Activated effector memory CD4-positive, alpha-beta T cell treated with Interleukin-2 at 50 U/mL for 16 hours (primary cell): ENCODE results near the gene CTNNB1.

Source experiments
- DNase-seq: peaks from one replicate; pipeline ENCODE4 v3.0.0-alpha.2; 2020

Gene CTNNB1

GRCh38 chr3:41198950-41199865 lies at the start of gene CTNNB1:
Gene CTNNB1 (plus strand): TSS chr3:41199505. CDS start chr3:41224069, 24,564 bp downstream.
- peak; percentile 86 for DNase-seq

- DNase-seq = no peak
Observed at GRCh38 chr3:41155834-41156233, 43.5 kb upstream of the CTNNB1 start.

GRCh38 chr3:41158947-41159346 lies 40.4 kb upstream of the CTNNB1 start:
- DNase-seq = no peak

- DNase-seq = no peak
Observed at GRCh38 chr3:41159588-41160189, 39.6 kb upstream of the CTNNB1 start.

DNA sequence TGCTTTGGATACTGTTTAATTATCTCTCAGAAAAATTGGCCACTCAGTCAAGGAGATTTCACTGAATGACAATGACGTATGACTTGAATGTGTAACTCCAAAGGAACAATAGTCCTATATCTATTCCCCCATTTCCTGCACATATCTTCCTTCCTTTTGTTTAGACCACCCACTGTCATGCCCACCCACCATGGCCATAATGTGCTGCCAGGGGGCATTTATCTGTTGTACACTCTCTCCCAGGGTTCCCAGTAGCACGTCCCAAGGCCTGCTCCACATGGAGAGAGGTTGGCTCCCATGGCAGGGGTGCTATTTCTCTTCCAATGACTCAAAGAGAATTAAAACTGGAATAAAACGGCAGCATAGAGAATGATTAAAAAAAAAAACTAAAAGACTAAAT lies 36.8 kb upstream of the CTNNB1 start:
- no peak for DNase-seq

GRCh38 chr3:41163006-41163405 lies 36.3 kb upstream of the CTNNB1 start:
- no peak for DNase-seq

DNA sequence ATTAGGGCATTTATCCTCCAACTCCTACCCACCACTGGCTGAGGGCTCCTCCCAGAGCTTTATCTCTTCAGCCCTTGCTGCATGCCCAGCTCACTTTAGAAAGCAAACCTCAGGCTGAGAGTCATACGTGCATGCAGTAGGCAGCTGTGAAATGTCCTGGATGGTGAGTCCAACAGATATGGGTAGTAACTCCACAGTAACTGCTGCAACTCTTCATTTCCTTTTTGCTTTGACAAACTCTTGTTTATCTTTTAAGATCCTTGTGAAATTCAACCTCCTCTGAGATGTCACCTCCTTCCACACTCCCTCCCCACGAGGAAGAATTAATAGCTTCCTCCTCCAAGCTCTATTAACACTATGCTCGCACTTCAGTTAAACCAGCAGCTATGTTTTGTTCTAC lies 35.9 kb upstream of the CTNNB1 start:
- DNase-seq = no peak

GRCh38 chr3:41164777-41165176 lies 34.5 kb upstream of the CTNNB1 start:
- DNase-seq = no peak

- DNase-seq = no peak
Observed at GRCh38 chr3:41167722-41168497, 31.4 kb upstream of the CTNNB1 start.

DNA sequence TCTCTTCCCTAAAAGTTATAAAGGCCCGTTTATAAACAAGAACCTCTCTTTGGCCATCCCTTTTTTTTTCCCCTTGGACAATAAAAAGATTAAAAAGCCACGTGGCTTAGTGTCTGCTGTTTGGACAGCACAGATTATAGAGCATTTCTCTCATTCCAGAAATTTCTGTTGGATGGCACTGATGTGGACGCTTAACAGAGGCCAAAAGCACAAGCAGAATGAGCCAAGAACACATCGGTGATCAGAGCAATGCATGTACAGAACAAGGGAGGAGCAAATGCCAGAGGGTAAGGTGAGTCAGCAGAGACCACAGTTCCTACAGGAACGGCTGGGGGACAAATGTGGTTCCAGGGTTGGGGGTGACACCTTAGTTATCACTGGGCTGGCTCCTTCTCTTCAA lies 30.3 kb upstream of the CTNNB1 start:
- DNase-seq = no peak

GRCh38 chr3:41173926-41174885 lies 25.1 kb upstream of the CTNNB1 start:
- DNase-seq = no peak

DNA sequence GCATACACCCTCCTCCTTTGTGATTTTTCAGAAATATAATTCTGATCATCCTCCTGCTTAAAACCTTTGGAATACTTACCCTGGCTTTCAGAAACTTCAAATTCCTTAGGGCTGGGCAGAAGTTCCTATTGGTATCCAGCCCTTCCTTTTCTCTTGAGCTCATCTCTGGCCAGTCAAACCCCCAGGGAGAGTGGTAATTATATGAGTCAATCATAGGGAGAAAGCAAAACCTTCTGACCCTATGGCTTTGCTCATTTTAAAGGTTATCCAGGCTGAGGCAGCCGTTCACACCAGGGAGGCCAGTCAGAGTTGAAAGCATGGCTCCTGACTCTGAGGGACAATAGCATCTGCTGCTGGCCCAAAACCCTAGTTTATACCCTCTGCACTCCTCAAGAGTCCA lies 23.9 kb upstream of the CTNNB1 start:
- DNase-seq = no peak

DNA sequence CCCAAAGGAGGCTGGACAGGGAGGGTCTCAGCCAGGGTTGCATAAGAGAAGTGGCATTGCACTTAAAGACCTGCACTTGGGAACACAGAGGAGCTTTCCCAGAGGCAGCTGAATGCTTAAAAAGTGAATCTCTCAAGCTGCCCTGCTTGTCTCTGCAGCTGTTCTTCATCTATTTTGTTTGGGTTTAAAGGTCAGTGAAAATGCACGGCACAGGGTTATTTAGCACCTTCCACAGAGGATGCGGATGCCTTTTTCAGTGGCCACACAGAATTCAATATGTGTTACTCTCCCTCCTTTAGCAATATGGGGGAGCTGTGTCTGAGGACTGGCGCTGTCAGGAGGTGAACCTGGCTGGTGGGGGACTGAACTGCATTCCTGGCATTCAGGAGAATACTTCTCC lies 22.7 kb upstream of the CTNNB1 start:
- no peak for DNase-seq

DNA sequence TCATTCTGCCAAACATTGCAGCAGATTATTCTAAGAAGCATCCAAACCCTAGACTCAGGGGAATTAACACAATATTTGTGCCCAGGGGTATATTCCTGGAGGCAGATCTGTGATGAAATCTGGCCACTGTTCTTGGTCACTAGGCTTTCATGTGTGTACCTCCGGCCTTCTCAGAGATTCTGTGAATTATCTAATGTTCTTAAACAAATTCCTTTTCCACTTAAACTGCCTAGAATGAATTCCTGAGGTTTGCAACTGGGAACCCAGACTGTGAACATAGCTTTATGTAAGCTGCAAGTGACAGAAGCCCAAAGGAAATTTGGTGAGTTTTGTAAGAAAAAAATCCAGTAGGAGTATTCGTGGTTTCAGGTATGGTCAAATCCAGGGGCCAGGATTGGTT lies 20.7 kb upstream of the CTNNB1 start:
- no peak for DNase-seq

DNA sequence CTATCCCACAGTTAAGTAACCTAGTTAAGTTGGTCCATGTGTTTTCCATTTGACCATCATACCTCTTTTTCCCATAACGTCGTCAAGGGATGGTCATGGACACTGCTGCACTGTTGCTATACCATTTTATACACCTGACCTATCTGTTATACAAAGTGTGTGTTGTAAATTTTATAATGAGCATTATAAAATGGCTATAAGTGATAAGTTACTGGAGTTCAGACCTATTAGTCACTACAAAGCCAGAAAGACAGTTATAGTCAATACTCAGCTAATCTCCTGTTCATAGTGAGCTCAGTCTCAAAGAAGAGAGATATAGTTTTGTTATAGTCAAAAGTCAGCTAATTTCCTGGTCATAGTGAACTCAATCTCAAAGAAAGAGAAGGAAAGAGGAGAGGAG lies 18.9 kb upstream of the CTNNB1 start:
- DNase-seq = no peak

DNA sequence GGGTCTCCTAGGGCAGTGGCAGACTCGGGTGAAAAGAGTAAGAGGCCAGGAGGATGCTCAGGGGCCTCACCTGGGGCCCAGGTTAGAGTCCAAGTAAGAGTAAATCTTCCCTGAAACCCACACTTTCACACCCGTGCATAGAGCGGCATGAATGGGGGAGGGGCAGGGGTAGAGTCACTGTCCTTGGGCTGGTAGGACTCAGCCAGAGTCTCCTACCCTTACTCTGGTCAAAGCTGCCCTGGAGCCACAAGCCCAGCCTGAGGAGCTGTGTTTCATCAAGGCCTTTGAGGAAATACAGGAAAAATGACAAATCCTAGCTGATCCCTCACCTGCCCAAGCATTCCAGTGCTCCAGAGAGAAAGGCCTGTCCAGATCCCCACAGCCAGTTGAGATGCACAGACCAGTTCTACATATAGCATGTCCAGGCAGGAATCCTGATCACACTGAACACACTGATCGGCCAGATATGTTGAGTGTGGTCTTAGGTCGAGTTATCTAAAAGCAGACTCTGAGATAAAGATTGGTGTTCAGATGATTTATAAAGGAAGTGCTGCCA lies 16.7 kb upstream of the CTNNB1 start:
- no peak for DNase-seq

DNA sequence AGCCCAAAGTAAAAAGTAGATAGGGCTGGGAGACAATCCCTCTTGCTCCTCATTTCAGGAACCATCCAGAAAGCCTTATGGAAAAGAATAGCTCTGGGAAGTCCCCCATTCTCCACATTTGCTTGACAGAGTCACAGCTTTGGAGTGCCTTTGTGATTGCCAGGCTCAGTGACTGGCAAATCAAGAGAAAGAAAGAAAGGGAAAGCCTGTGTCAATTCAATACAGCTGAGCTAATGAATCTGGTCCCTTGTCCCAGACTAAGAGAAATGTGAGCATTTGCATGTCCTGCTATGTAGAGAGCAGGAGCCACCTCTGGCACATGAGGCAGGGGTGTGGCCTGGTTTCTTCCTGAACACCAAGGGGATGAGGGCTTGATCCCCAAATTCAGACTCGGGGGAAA lies 14.9 kb upstream of the CTNNB1 start:
- DNase-seq = no peak

GRCh38 chr3:41186297-41186696 lies 13.0 kb upstream of the CTNNB1 start:
- no peak for DNase-seq

DNA sequence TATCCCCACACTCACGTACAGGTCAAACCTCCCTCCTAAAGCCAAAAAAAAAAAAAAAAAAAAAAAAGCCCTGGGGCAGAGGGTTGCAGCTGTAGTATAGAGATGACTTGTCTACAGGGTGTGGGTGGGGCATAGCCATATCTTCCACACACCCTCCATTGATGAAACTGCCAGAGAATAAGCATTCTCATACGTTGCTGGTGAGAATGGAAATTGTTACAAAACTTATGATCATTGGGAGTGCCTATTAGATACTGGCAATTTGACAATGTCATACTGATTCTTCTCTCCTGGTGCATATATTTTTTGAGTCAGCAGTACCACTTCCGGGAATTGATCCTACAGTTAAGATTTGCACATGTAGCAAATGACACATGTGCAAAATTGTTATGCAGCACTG lies 11.0 kb upstream of the CTNNB1 start:
- no peak for DNase-seq

DNA sequence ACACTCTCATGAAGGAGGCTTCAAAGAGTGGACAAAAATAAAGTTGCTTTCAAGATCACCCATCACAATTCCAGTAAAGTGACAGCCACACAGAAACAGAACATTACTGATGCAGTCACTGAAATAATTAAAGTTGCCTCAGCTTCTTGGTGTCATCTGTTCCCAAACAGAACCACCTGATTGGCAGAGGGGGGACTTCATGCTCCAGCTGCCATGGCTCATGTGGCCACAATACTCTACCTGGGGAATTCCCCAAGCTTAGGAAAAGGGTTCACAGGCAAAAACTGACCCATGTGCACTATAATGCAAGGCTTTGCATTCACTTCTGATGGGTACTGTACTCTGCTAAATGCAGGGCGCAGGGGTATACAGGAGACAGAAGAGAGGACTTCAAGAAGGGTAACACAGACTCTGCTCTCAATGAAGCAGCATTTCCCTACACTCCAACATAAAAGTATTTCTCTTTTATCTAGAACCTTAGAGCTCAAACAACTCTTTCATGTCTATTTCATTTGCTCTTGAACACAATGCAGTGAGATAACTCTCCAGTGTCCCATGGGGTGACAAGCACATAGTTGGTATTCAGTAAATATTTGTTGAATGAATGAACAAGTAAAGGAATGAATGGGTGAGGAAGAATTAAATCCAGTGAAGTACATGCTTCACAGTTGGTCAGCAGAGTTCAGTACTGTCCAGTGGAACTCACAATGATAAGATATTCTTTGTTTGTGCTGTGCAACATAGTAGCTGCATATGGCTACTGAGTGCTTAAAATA lies 8.6 kb upstream of the CTNNB1 start:
- DNase-seq = no peak

GRCh38 chr3:41192885-41193284 lies 6.4 kb upstream of the CTNNB1 start:
- no peak for DNase-seq
